Measurements from ENCODE around the gene RSBN1. TPM values are rescaled to one million over a fixed set of nuclear protein-coding genes. Genes with fewer than 3 reads are reported as not detected.
A peak's percentile ranks its signal among the peaks of the same experiment; 100 is the strongest.

Gene RSBN1
- total and polyA plus RNA-seq, 7 donors: 3.5 to 20.8 (median 11.0) TPM

DNA sequence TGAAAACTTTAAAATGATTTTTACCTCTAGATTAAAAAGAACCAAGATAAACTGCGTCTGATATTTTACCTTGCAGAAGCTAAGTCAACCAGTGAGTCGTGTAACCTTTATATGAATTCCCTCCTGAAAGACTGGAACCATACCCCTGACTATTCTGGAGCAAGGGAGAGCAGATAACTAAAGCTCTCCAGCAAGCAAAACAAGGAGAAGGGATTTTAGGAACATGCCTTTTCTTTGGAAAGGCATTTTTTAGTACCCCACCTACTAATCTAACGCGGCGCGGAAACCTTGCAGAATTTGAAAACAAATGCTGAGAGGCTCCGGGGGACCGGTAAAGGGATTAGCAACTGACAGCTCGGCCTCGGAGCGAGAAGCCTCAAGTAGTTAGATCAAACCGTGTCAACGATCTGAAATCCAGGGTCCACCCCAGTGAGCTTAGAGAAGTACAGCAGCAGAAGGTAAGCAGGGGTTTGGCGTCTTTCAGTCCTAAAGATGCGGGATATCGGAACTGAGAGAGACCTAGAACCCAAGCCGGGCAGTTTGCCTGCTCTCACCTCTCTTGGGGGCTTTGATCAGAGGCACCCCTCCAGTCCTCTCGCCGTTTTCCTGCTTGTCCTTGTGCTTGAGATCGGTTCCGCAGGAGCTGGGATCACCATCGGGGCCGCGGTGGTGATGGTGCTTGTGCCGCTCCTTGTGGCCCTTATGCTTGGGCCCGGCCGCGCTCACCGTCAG is 954 bp downstream of the RSBN1 start:
- Histone ChIP-seq H3K27me3 (ENCODE audit: insufficient read depth in 3 of 3, low read length in 2 of 3) (no peaks in the 10 kb centered on the region), H3K27ac (peak overlapping the region; percentile 96), H3K4me3 (peak overlapping the region; percentile 82), H3K9me3 (no peaks in the 10 kb centered on the region), H3K4me1 (peaks cover 26% of the 10 kb centered on the region), H3K36me3 (ENCODE audit: insufficient read depth in 1 of 2, low read depth in 1 of 2) (peaks cover 0 to 3% of the 10 kb centered on the region in 2 donors)
- intact Hi-C loops (cut with DNase I): loop anchor here (5.0 kb wide), 2 partner anchors 49 to 54 kb away; partner anchors contain the start of gene PHTF1 (in 1 of the 2)
- DNase-seq (no peak), ATAC-seq (peak in 1 of 4 donors; percentile 64)
- TF ChIP-seq, protein P1, sequence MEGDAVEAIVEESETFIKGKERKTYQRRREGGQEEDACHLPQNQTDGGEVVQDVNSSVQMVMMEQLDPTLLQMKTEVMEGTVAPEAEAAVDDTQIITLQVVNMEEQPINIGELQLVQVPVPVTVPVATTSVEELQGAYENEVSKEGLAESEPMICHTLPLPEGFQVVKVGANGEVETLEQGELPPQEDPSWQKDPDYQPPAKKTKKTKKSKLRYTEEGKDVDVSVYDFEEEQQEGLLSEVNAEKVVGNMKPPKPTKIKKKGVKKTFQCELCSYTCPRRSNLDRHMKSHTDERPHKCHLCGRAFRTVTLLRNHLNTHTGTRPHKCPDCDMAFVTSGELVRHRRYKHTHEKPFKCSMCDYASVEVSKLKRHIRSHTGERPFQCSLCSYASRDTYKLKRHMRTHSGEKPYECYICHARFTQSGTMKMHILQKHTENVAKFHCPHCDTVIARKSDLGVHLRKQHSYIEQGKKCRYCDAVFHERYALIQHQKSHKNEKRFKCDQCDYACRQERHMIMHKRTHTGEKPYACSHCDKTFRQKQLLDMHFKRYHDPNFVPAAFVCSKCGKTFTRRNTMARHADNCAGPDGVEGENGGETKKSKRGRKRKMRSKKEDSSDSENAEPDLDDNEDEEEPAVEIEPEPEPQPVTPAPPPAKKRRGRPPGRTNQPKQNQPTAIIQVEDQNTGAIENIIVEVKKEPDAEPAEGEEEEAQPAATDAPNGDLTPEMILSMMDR (IDR thresholded peaks at IDR 0.05): no peak
- WGBS, 3 donors: 0 to 1% (median 0%) methylated on average over 25 to 29 of the region's 29 CpGs

DNA sequence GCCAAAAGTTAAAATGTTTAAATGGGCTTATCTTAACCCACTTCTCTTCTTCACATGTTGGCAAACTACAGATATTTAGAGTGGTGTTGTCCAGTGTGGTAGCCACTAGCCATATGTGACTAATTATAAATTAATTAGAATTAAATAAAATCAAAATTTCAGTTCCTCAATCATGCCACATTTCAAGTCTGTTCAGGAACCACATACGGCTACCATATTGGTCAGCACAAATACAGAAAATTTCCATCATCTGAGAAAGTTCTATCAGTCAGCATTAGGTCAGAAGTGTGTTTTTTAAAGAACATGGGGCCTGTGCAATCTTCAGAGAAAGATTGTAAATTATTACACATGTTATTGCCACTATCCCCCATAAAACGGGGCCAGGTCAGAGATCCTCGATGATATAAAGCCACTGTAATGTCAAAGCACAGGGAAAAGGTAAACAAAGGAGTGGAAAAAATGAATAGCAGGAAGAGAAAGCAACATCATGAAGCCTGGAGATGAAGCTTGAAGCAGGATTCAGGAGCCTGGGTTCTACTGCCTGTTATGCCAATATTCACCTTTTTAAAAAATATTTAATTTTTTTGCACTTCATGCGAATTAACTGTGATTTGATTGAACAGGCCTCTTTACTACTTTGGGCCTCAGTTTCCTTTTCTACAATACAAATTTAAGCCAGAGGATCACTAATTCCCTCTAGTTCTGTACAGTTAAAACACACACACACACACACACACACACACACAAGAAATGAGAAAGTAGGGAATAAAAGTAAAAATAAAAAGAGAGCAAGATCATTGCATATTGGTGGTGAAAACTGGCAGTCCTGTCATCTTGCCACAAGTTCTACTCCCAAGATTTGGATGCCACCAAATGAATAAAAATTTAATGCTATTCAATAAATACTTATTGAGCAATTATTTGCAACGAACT is 2.3 kb downstream of the RSBN1 start:
- Histone ChIP-seq H3K9me3 (no peaks in the 10 kb centered on the region), H3K27ac (peak overlapping the region; percentile 96), H3K27me3 (ENCODE audit: insufficient read depth in 3 of 3, low read length in 2 of 3) (no peaks in the 10 kb centered on the region), H3K36me3 (ENCODE audit: insufficient read depth in 1 of 2, low read depth in 1 of 2) (peaks cover 0 to 3% of the 10 kb centered on the region in 2 donors), H3K4me3 (peak overlapping the region; percentile 82), H3K4me1 (peaks cover 31% of the 10 kb centered on the region)
- DNase-seq: no peak
- WGBS, 3 donors: 42 to 44% (median 43%) methylated on average over 5 of the region's 5 CpGs
- TF ChIP-seq, protein P1 (IDR thresholded peaks at IDR 0.05): no peak
- ATAC-seq: no peak
- intact Hi-C loops (cut with DNase I): loop anchor here (5.0 kb wide), 2 partner anchors 48 to 53 kb away; partner anchors contain the start of gene PHTF1 (in 1 of the 2)

DNA sequence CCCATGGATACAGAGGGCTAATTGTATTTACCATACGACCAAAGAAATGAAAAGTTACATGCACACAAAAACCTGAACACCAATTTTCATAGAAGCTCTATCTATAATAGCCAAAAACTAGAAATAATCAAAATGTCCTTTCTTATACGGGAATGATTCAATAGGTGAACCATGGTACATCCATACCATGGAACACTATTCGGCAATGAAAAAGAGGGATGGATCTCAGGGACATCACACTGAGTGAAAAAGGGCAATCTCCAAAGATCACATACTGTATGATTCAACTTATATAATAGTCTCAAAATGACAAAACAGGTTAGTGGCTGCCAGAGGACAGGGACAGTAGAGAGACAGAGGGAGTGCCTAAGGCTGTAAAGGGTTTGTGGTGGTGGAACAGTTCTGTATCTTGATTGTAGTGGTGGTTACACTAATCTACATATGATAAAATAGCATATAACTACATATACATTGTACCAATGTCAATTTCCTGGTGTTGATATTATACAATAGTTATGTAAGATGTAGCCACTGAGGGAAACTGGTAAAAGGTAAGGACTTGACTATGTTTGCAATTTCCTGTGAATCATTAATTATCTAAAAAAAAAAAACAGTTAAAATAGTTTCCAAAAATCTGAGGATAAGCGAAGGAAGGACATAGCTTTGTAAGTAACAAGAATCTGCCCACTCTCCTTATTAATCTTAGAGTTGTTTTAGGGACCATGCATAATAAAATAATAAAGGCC is 3.7 kb downstream of the RSBN1 start:
- Histone ChIP-seq H3K27ac (peak overlapping the region; percentile 32), H3K9me3 (no peaks in the 10 kb centered on the region), H3K4me3 (peak overlapping the region; percentile 82), H3K4me1 (peaks cover 45% of the 10 kb centered on the region), H3K27me3 (ENCODE audit: insufficient read depth in 3 of 3, low read length in 2 of 3) (no peaks in the 10 kb centered on the region), H3K36me3 (ENCODE audit: insufficient read depth in 1 of 2, low read depth in 1 of 2) (peaks cover 0 to 3% of the 10 kb centered on the region in 2 donors)
- 93 to 97% (median 95%) methylated on average over 4 of the region's 4 CpGs for WGBS, 3 donors
- DNase-seq (no peak), ATAC-seq (no peak)
- TF ChIP-seq, protein P1 (IDR thresholded peaks at IDR 0.05): no peak
- intact Hi-C loops (cut with DNase I): no loop called here

DNA sequence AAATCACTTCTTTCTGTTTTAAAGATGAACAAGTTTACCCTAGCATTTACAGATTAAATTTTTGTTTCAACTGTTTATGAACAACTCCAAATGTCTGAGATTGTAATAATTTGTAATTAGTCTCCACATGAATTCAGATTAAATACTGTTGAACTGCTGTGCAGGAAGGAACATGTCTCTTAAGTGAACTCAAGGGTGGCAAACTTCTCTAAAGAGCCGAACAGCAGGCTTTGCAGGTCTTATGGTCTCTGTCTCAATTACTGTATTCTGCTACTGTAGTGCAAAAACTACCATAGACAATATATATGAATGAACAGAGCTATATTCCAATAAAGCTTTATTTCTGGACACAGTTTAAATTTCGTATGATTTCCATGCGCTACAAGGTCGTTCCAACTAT is 6.6 kb downstream of the RSBN1 start:
- intact Hi-C loops (cut with DNase I): no loop called here
- Histone ChIP-seq H3K4me1 (peaks cover 63% of the 10 kb centered on the region), H3K27ac (no peak overlapping the region)

More for the DNA sequence above, 6.6 kb downstream of the RSBN1 start:
- H3K4me3 ChIP-seq: no peak overlapping the region
- no peaks in the 10 kb centered on the region for H3K27me3 ChIP-seq (ENCODE audit: insufficient read depth in 3 of 3, low read length in 2 of 3)
- TF ChIP-seq, protein P1 (IDR thresholded peaks at IDR 0.05): no peak
- H3K9me3 ChIP-seq: no peaks in the 10 kb centered on the region
- WGBS, 3 donors: 85 to 93% (median 91%) methylated on average over 4 of the region's 4 CpGs
- H3K36me3 ChIP-seq (ENCODE audit: insufficient read depth in 1 of 2, low read depth in 1 of 2): peaks cover 0 to 3% of the 10 kb centered on the region in 2 donors
- ATAC-seq (no peak), DNase-seq (no peak)
